IMR-90 (cell line): Measurements from ENCODE around the gene PARD3. TPM values are rescaled to one million over a fixed set of nuclear protein-coding genes. Genes with fewer than 3 reads are reported as not detected.

Experiments
- ATAC-seq: fragments of 200-7000 bp; cut with Tn5 transposase; 2 replicates; pipeline ENCODE4 v1.9.1; 2020; ENCODE audit warnings: low read depth, mild to moderate bottlenecking, moderate library complexity
- BruUV-seq: library from RNA; stranded (reverse); fragments of 400-500 nt; replicated peaks from 2 replicates; lab custom pipeline; 2021; lab: Mats Ljungman, UMichigan
- CTCF ChIA-PET: fragments of 300-600 bp; formaldehyde crosslinking; extraction: SDS; loops from one replicate; lab custom pipeline; 2021; ENCODE audit warnings: antibody characterized with exemption; lab: Yijun Ruan, JAX
- POLR2A ChIA-PET: fragments of 300-600 bp; sonication (Branson Sonifier 250); formaldehyde crosslinking; loops from one replicate; lab custom pipeline; 2022; ENCODE audit warnings: antibody characterized with exemption; ENCODE audit not compliant: unreplicated experiment; lab: Charles Lee
- DNase-seq: peaks from one replicate; pipeline ENCODE4 v3.0.0; 2013
- H2AFZ ChIP-seq: replicated peaks from 2 replicates; pipeline ENCODE3; 2013; ENCODE audit warnings: low read length, mild to moderate bottlenecking; ENCODE audit not compliant: poor library complexity
- H2AK5ac ChIP-seq: 2 replicates; pipeline ENCODE4 v1.6.1; 2013; ENCODE audit warnings: low read depth, low read length, inconsistent platforms
- H2AK9ac ChIP-seq: replicated peaks from 2 replicates; pipeline ENCODE3; 2013; ENCODE audit warnings: mild to moderate bottlenecking, low read depth, low read length, moderate library complexity; ENCODE audit not compliant: poor library complexity
- H2BK120ac ChIP-seq: 2 replicates; pipeline ENCODE4 v1.6.1; 2013; ENCODE audit warnings: low read depth, low read length, inconsistent platforms
- H2BK15ac ChIP-seq: 3 replicates; pipeline ENCODE4 v1.6.1; 2013; ENCODE audit warnings: low read depth, low read length, inconsistent platforms
- H2BK20ac ChIP-seq: 2 replicates; pipeline ENCODE4 v1.6.1; 2013; ENCODE audit warnings: low read depth, mild to moderate bottlenecking, inconsistent platforms, low read length, moderate library complexity
- H2BK5ac ChIP-seq: 2 replicates; pipeline ENCODE4 v1.6.1; 2013; ENCODE audit warnings: mild to moderate bottlenecking, low read depth, low read length, inconsistent platforms; ENCODE audit not compliant: poor library complexity, severe bottlenecking
- H3K14ac ChIP-seq: replicated peaks from 2 replicates; pipeline ENCODE4 v1.6.1; 2013; ENCODE audit warnings: low read depth, low read length, inconsistent platforms
- H3K18ac ChIP-seq: 2 replicates; pipeline ENCODE4 v1.6.1; 2013; ENCODE audit warnings: low read depth, low read length, control low read depth
- H3K23ac ChIP-seq: 2 replicates; pipeline ENCODE4 v1.6.1; 2013; ENCODE audit warnings: low read depth, low read length, inconsistent platforms
- H3K27ac ChIP-seq: 2 replicates; pipeline ENCODE4 v1.5.1; 2013; ENCODE audit warnings: mild to moderate bottlenecking, control low read depth, low read length; ENCODE audit not compliant: insufficient read depth
- H3K27me3 ChIP-seq: 2 replicates; pipeline ENCODE4 v1.6.1; 2013; ENCODE audit warnings: low read length; ENCODE audit not compliant: control insufficient read depth, insufficient read depth
- H3K36me3 ChIP-seq: 2 replicates; pipeline ENCODE4 v1.6.1; 2013; ENCODE audit warnings: low read length, mixed read lengths; ENCODE audit not compliant: control insufficient read depth, insufficient read depth
- H3K4ac ChIP-seq: 2 replicates; pipeline ENCODE4 v1.6.1; 2013; ENCODE audit warnings: low read depth, low read length, inconsistent platforms
- H3K4me1 ChIP-seq: 2 replicates; pipeline ENCODE4 v1.6.1; 2013; ENCODE audit warnings: low read length, mixed read lengths; ENCODE audit not compliant: control insufficient read depth, insufficient read depth
- H3K4me2 ChIP-seq: 2 replicates; pipeline ENCODE4 v1.6.1; 2013; ENCODE audit warnings: low read depth, mild to moderate bottlenecking, control low read depth, low read length, moderate library complexity
- H3K4me3 ChIP-seq: 2 replicates; pipeline ENCODE4 v1.5.1; 2013; ENCODE audit warnings: low read depth, mild to moderate bottlenecking, control low read depth, low read length, moderate library complexity; ENCODE audit not compliant: insufficient read depth
- H3K56ac ChIP-seq: 2 replicates; pipeline ENCODE4 v1.6.1; 2013; ENCODE audit warnings: low read length, inconsistent platforms; ENCODE audit not compliant: insufficient read depth; ENCODE audit errors: extremely low read depth
- H3K79me1 ChIP-seq, 2 experiments: 2 replicates each; pipeline ENCODE4 v1.6.1; 2013; ENCODE audit warnings: low read length in 2 of 2, inconsistent platforms in 1 of 2, low read depth in 1 of 2
- H3K9ac ChIP-seq: 2 replicates; pipeline ENCODE4 v1.6.1; 2013; ENCODE audit warnings: low read depth, low read length, control low read depth
- H3K9me1 ChIP-seq: 2 replicates; pipeline ENCODE4 v1.6.1; 2013; ENCODE audit warnings: low read length, inconsistent platforms; ENCODE audit not compliant: insufficient read depth
- H3K9me3 ChIP-seq: 2 replicates; pipeline ENCODE4 v1.6.1; 2013; ENCODE audit warnings: low read length; ENCODE audit not compliant: control insufficient read depth, insufficient read depth
- H4K20me1 ChIP-seq: 2 replicates; pipeline ENCODE4 v1.6.1; 2013; ENCODE audit warnings: low read length, inconsistent platforms; ENCODE audit not compliant: insufficient read depth
- H4K5ac ChIP-seq: 2 replicates; pipeline ENCODE4 v1.6.1; 2013; ENCODE audit warnings: mild to moderate bottlenecking, low read depth, low read length, control low read depth
- H4K8ac ChIP-seq, 2 experiments: 2 replicates each; pipeline ENCODE4 v1.6.1; 2013; ENCODE audit warnings: low read depth in 2 of 2, low read length in 2 of 2, control low read depth in 1 of 2, inconsistent platforms in 1 of 2
- H4K91ac ChIP-seq: 2 replicates; pipeline ENCODE4 v1.6.1; 2013; ENCODE audit warnings: low read depth, low read length, inconsistent platforms; ENCODE audit not compliant: insufficient read depth
- BHLHE40 ChIP-seq: fragments of 150-350 bp; IDR thresholded peaks from 2 replicates; pipeline ENCODE4 v1.6.1; 2016; ENCODE audit warnings: mild to moderate bottlenecking, low read depth, low read length
- CEBPB ChIP-seq: IDR thresholded peaks from 2 replicates; pipeline ENCODE4 v1.6.1; 2012; ENCODE audit warnings: low read depth, low read length, improper control_type of control experiment
- CHD1 ChIP-seq: IDR thresholded peaks from 2 replicates; pipeline ENCODE4 v1.6.1; 2012; ENCODE audit warnings: low read depth, low read length, improper control_type of control experiment
- CTCF ChIP-seq: conservative IDR thresholded peaks from 2 replicates; pipeline ENCODE4 v1.5.1; 2012; ENCODE audit warnings: mild to moderate bottlenecking, low read depth, low read length, improper control_type of control experiment
- FOS ChIP-seq: fragments of 150-350 bp; IDR thresholded peaks from 2 replicates; pipeline ENCODE4 v1.6.1; 2016; ENCODE audit warnings: low read depth, low read length
- MAFK ChIP-seq: IDR thresholded peaks from 2 replicates; pipeline ENCODE4 v1.6.1; 2012; ENCODE audit warnings: low read depth, low read length, improper control_type of control experiment
- MAZ ChIP-seq: IDR thresholded peaks from 2 replicates; pipeline ENCODE4 v1.6.1; 2012; ENCODE audit warnings: low read depth, mild to moderate bottlenecking, low read length, improper control_type of control experiment, moderate library complexity, borderline replicate concordance
- MXI1 ChIP-seq: IDR thresholded peaks from 2 replicates; pipeline ENCODE4 v1.6.1; 2012; ENCODE audit warnings: low read depth, mild to moderate bottlenecking, low read length, moderate library complexity, borderline replicate concordance
- NFE2L2 ChIP-seq: fragments of 150-350 bp; IDR thresholded peaks from 2 replicates; pipeline ENCODE4 v1.6.1; 2016; ENCODE audit warnings: low read depth, mild to moderate bottlenecking, low read length
- POLR2A ChIP-seq: IDR thresholded peaks from 2 replicates; pipeline ENCODE4 v1.6.1; 2012; ENCODE audit warnings: mild to moderate bottlenecking, low read depth, low read length
- RAD21 ChIP-seq: IDR thresholded peaks from 2 replicates; pipeline ENCODE4 v1.6.1; 2012; ENCODE audit warnings: low read length, improper control_type of control experiment
- RCOR1 ChIP-seq: IDR thresholded peaks from 2 replicates; pipeline ENCODE4 v1.6.1; 2012; ENCODE audit warnings: mild to moderate bottlenecking, low read length, improper control_type of control experiment; ENCODE audit not compliant: insufficient replicate concordance
- RFX5 ChIP-seq: IDR thresholded peaks from 2 replicates; pipeline ENCODE4 v1.8.0; 2012; ENCODE audit warnings: low read depth, mild to moderate bottlenecking, low read length, moderate library complexity
- SMC3 ChIP-seq: fragments of 150-350 bp; IDR thresholded peaks from 2 replicates; pipeline ENCODE4 v1.6.1; 2016; ENCODE audit warnings: low read depth, mild to moderate bottlenecking, antibody characterized with exemption, low read length, moderate library complexity
- USF2 ChIP-seq: fragments of 150-350 bp; IDR thresholded peaks from 2 replicates; pipeline ENCODE4 v1.6.1; 2017; ENCODE audit warnings: mild to moderate bottlenecking, antibody characterized with exemption, low read length, low read depth
- WGBS, 2 experiments: methylation state at CpG; one replicate each; pipeline versions ENCODE4 v1.1.5 to v1.1.7; 2013; ENCODE audit warnings: missing lambda C conversion rate in 2 of 2; ENCODE audit not compliant: insufficient read length in 1 of 2; ENCODE audit errors: extremely low coverage in 2 of 2; 5-methylcytosine and 5-hydroxymethylcytosine counted together
- dilution Hi-C: fragments of 300-500 bp; cut with HindIII; formaldehyde crosslinking; loops from one replicate; pipeline ENCODE4 v1.14.3; 2018; ENCODE audit warnings: low sequenced_read_pairs; ENCODE audit not compliant: unreplicated experiment
- in situ Hi-C: fragments of 300-500 bp; cut with MboI; formaldehyde crosslinking; loops from 3 replicates; pipeline ENCODE4 v1.14.3; 2019; ENCODE audit warnings: low sequenced_read_pairs, inconsistent platforms, mixed read lengths
- intact Hi-C: fragments of 100-400 bp; cut with micrococcal nuclease; formaldehyde crosslinking; loops from 2 replicates; pipeline ENCODE4 v1.10.0; 2022
- polyA plus RNA-seq, 3 experiments: library from polyadenylated mRNA; depleted of rRNA; stranded (reverse); fragments of >200 nt; gene quantifications; 2 replicates each; pipeline ENCODE4 v1.2.3, GENCODE V29; 2012; ENCODE audit warnings: low replicate concordance in 1 of 3
- total RNA-seq: library from RNA; depleted of rRNA; stranded (reverse); fragments of >200 nt; gene quantifications from 2 replicates; pipeline ENCODE4 v1.2.3, GENCODE V29; 2012
- TF ChIP-seq, protein P1 (sequence below): fragments of 150-350 bp; IDR thresholded peaks from 2 replicates; pipeline ENCODE4 v1.6.1; 2016; ENCODE audit warnings: low read depth, mild to moderate bottlenecking, low read length, moderate library complexity, borderline replicate concordance

Gene PARD3
- total and polyA plus RNA-seq, 2 of the 4 experiments (the other 2 are of a cell fraction) = 14.6 to 37.5 TPM

GRCh38 chr10:34465678-34466077, 349.4 kb downstream of the PARD3 start:
- Histone ChIP-seq H4K91ac (no peak overlapping the region), H2AK5ac (no peak overlapping the region), H4K20me1 (no peaks in the 10 kb centered on the region), H3K4me1 (no peaks in the 10 kb centered on the region), H3K9me1 (no peaks in the 10 kb centered on the region), H2BK5ac (no peak overlapping the region), H3K27me3 (no peaks in the 10 kb centered on the region), H2BK20ac (no peak overlapping the region), H3K9me3 (no peaks in the 10 kb centered on the region), H2BK15ac (no peak overlapping the region), H3K18ac (no peak overlapping the region), H2AK9ac (no peak overlapping the region), H3K14ac (no peak overlapping the region), H3K4ac (no peak overlapping the region), H3K9ac (no peak overlapping the region), H3K56ac (no peak overlapping the region), H2AFZ (no peak overlapping the region), H2BK120ac (no peak overlapping the region), H3K27ac (no peak overlapping the region), H3K23ac (no peak overlapping the region), H3K4me2 (no peak overlapping the region), H3K36me3 (peaks cover 4% of the 10 kb centered on the region; the same call in 1 of the 2 replicates), H3K4me3 (no peak overlapping the region), H4K8ac (no peak overlapping the region), H4K5ac (no peak overlapping the region), H3K79me1 (peaks cover 0 to 3% of the 10 kb centered on the region in 2 experiments; a peak in 1 of 4 replicates)
- ChIA-PET POLR2A (no interaction called here), CTCF (no interaction called here)
- ATAC-seq (no peak), DNase-seq (no peak)
- in situ Hi-C loops = no loop called here
- TF ChIP-seq MAFK (no peak), RCOR1 (no peak), CHD1 (no peak), CEBPB (no peak), MXI1 (no peak), CTCF (no peak), RFX5 (no peak), MAZ (no peak), FOS (no peak), RAD21 (no peak), BHLHE40 (no peak), POLR2A (no peak), NFE2L2 (no peak), SMC3 (no peak), USF2 (no peak)
- TF ChIP-seq, protein P1, sequence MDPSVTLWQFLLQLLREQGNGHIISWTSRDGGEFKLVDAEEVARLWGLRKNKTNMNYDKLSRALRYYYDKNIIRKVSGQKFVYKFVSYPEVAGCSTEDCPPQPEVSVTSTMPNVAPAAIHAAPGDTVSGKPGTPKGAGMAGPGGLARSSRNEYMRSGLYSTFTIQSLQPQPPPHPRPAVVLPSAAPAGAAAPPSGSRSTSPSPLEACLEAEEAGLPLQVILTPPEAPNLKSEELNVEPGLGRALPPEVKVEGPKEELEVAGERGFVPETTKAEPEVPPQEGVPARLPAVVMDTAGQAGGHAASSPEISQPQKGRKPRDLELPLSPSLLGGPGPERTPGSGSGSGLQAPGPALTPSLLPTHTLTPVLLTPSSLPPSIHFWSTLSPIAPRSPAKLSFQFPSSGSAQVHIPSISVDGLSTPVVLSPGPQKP = no peak
- dilution Hi-C loops = no loop called here
- no TSS peak for BruUV-seq
- intact Hi-C loops = no loop called here
- no CpG with 5 or more reads among the region's 3 CpGs for WGBS, 2 experiments
